Measurements from ENCODE around the gene HCFC1. TPM values are rescaled to one million over a fixed set of nuclear protein-coding genes. Genes with fewer than 3 reads are reported as not detected.

Gene HCFC1
- total and polyA plus RNA-seq, 9 of the 15 experiments (the other 6 are each of a cell fraction or from before 2014, with no cell fraction given) = 2.8 to 133 (median 17.1) TPM

DNA sequence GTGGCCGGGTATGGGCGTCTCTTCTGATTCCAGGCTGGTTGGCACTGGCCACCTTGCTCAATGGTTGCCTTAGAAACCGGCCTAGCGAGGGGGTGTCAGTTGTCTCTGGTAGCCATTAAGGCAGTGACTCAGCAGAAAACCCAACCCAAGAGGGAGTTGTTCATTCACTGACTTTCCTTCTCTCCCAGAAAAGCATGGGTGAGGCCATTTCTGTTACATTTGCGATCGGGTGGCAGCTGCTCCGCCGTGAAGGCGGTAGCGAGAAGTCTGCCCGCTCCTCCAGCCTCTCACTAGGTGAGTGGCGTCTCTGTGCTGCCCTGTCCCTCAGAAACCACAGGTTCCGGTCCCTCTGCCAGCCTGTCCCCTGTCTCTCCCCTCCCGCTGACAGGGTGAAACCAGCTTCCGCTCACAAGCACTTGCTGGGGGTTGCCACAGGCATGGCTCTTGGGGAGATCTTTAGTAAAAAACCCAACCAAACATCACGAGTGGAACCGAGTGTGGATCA is 30.6 kb upstream of the HCFC1 start (continued):
- no peak for TF ChIP-seq FOXM1 (IDR thresholded peaks at IDR 0.05; ENCODE audit: low read depth)
- no peak for TF ChIP-seq FOXM1 (CRISPR knock-in tag; IDR thresholded peaks at IDR 0.05; ENCODE audit: low read depth)
- peak; percentile 57 for TF ChIP-seq ARID1B (IDR thresholded peaks at IDR 0.05)
- no peak for TF ChIP-seq FUS (optimal IDR thresholded peaks at IDR 0.05; ENCODE audit: low read depth, low read length)
- no peak for TF ChIP-seq SIRT6 (IDR thresholded peaks at IDR 0.05; ENCODE audit: low read depth, low read length)
- peak; percentile 79 for TF ChIP-seq ZNF134 (CRISPR knock-in tag; conservative IDR thresholded peaks at IDR 0.05)
- TF ChIP-seq, protein P1, sequence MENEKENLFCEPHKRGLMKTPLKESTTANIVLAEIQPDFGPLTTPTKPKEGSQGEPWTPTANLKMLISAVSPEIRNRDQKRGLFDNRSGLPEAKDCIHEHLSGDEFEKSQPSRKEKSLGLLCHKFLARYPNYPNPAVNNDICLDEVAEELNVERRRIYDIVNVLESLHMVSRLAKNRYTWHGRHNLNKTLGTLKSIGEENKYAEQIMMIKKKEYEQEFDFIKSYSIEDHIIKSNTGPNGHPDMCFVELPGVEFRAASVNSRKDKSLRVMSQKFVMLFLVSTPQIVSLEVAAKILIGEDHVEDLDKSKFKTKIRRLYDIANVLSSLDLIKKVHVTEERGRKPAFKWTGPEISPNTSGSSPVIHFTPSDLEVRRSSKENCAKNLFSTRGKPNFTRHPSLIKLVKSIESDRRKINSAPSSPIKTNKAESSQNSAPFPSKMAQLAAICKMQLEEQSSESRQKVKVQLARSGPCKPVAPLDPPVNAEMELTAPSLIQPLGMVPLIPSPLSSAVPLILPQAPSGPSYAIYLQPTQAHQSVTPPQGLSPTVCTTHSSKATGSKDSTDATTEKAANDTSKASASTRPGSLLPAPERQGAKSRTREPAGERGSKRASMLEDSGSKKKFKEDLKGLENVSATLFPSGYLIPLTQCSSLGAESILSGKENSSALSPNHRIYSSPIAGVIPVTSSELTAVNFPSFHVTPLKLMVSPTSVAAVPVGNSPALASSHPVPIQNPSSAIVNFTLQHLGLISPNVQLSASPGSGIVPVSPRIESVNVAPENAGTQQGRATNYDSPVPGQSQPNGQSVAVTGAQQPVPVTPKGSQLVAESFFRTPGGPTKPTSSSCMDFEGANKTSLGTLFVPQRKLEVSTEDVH (IDR thresholded peaks at IDR 0.05; ENCODE audit: low read depth, partially characterized antibody) = no peak
- TF ChIP-seq ZNF76 (CRISPR knock-in tag; IDR thresholded peaks at IDR 0.05; ENCODE audit: borderline replicate concordance) = peak; percentile 92; the same call in 1 of the 2 replicates
- TF ChIP-seq ZNF583 (CRISPR knock-in tag; IDR thresholded peaks at IDR 0.05) = peak; percentile 97
- no peak for TF ChIP-seq STAT5A (IDR thresholded peaks at IDR 0.05; ENCODE audit: borderline replicate concordance, low read length)
- TF ChIP-seq XRCC4 (IDR thresholded peaks at IDR 0.05; ENCODE audit: extremely low read depth, insufficient read depth, insufficient read length) = no peak
- TF ChIP-seq, protein P2, sequence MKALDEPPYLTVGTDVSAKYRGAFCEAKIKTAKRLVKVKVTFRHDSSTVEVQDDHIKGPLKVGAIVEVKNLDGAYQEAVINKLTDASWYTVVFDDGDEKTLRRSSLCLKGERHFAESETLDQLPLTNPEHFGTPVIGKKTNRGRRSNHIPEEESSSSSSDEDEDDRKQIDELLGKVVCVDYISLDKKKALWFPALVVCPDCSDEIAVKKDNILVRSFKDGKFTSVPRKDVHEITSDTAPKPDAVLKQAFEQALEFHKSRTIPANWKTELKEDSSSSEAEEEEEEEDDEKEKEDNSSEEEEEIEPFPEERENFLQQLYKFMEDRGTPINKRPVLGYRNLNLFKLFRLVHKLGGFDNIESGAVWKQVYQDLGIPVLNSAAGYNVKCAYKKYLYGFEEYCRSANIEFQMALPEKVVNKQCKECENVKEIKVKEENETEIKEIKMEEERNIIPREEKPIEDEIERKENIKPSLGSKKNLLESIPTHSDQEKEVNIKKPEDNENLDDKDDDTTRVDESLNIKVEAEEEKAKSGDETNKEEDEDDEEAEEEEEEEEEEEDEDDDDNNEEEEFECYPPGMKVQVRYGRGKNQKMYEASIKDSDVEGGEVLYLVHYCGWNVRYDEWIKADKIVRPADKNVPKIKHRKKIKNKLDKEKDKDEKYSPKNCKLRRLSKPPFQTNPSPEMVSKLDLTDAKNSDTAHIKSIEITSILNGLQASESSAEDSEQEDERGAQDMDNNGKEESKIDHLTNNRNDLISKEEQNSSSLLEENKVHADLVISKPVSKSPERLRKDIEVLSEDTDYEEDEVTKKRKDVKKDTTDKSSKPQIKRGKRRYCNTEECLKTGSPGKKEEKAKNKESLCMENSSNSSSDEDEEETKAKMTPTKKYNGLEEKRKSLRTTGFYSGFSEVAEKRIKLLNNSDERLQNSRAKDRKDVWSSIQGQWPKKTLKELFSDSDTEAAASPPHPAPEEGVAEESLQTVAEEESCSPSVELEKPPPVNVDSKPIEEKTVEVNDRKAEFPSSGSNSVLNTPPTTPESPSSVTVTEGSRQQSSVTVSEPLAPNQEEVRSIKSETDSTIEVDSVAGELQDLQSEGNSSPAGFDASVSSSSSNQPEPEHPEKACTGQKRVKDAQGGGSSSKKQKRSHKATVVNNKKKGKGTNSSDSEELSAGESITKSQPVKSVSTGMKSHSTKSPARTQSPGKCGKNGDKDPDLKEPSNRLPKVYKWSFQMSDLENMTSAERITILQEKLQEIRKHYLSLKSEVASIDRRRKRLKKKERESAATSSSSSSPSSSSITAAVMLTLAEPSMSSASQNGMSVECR (CRISPR knock-in tag; IDR thresholded peaks at IDR 0.05) = 0 out of 2 replicates have a peak, but pooled peaks have one; percentile 28
- TF ChIP-seq, protein P3, sequence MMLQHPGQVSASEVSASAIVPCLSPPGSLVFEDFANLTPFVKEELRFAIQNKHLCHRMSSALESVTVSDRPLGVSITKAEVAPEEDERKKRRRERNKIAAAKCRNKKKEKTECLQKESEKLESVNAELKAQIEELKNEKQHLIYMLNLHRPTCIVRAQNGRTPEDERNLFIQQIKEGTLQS (IDR thresholded peaks at IDR 0.05) = no peak
- TF ChIP-seq, protein P3 (CRISPR knock-in tag; conservative IDR thresholded peaks at IDR 0.05) = no peak
- no peak for TF ChIP-seq HLTF (IDR thresholded peaks at IDR 0.05)
- peak; percentile 67 for TF ChIP-seq ZSCAN32 (CRISPR knock-in tag; IDR thresholded peaks at IDR 0.05)
- peak; percentile 60; the same call in 1 of the 2 replicates for TF ChIP-seq ZNF311 (CRISPR knock-in tag; IDR thresholded peaks at IDR 0.05)
- no peak for TF ChIP-seq MCM2 (IDR thresholded peaks at IDR 0.05; ENCODE audit: low read depth)
- TF ChIP-seq, protein P4, sequence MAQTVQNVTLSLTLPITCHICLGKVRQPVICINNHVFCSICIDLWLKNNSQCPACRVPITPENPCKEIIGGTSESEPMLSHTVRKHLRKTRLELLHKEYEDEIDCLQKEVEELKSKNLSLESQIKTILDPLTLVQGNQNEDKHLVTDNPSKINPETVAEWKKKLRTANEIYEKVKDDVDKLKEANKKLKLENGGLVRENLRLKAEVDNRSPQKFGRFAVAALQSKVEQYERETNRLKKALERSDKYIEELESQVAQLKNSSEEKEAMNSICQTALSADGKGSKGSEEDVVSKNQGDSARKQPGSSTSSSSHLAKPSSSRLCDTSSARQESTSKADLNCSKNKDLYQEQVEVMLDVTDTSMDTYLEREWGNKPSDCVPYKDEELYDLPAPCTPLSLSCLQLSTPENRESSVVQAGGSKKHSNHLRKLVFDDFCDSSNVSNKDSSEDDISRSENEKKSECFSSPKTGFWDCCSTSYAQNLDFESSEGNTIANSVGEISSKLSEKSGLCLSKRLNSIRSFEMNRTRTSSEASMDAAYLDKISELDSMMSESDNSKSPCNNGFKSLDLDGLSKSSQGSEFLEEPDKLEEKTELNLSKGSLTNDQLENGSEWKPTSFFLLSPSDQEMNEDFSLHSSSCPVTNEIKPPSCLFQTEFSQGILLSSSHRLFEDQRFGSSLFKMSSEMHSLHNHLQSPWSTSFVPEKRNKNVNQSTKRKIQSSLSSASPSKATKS (CRISPR knock-in tag; IDR thresholded peaks at IDR 0.05) = no peak
